K562 (cell line): ENCODE results near the gene CCZ1B. TPM values are rescaled to one million over a fixed set of nuclear protein-coding genes. Genes with fewer than 3 reads are reported as not detected.
"Not testable (repeated sequence)": the region's sequence is repeated elsewhere in the genome, so short reads cannot be mapped to it uniquely, and the experiment has no call there.

ENCODE experiments used
- ATAC-seq: fragments of 200-7000 bp; cut with Tn5 transposase; 3 replicates; pipeline ENCODE4 v1.9.1; 2020; ENCODE audit warnings: moderate library complexity
- BruUV-seq: library from RNA; stranded (reverse); fragments of 400-500 nt; replicated peaks from 2 replicates; lab custom pipeline; 2021; lab: Mats Ljungman, UMichigan
- CTCF ChIA-PET: fragments of 300-600 bp; formaldehyde crosslinking; extraction: SDS; loops from one replicate; lab custom pipeline; 2021; ENCODE audit warnings: low intra/inter-chr PET ratio; lab: Yijun Ruan, JAX
- POLR2A ChIA-PET: fragments of 300-600, 350-650 bp; sonication (Branson Sonifier 250); formaldehyde crosslinking; extraction: SDS; loops from one replicate; lab custom pipeline; 2021; ENCODE audit warnings: antibody characterized with exemption, inconsistent platforms; lab: Yijun Ruan, JAX
- DNase-seq, 4 experiments: peaks; one replicate each; pipeline versions ENCODE4 v3.0.0 to v3.0.0-alpha.2; 2011 to 2018; ENCODE audit warnings: low spot score in 3 of 4, mixed read lengths in 3 of 4; ENCODE audit errors: extremely low read depth in 1 of 4
- FAIRE-seq: peaks from 2 replicates; lab custom pipeline; 2011; peaks lifted over from hg19 to GRCh38; lab: Jason Lieb, UNC
- H2AFZ ChIP-seq: 2 replicates; pipeline ENCODE4 v1.6.0; 2011; ENCODE audit warnings: low read depth, low read length, control low read depth, inconsistent platforms
- H3K27ac ChIP-seq: fragments of 200-600 bp; 3 replicates; pipeline ENCODE4 v1.8.0; 2011; ENCODE audit warnings: low read depth, mild to moderate bottlenecking, control low read depth, inconsistent platforms, low read length, moderate library complexity, mixed read lengths; ENCODE audit errors: extremely low read depth
- H3K27me3 ChIP-seq, 2 experiments: fragments of 300-600 bp in 1 of 2; 2 replicates in 1 of 2; 3 replicates in 1 of 2; pipeline versions ENCODE4 v1.6.0 to v1.8.0; 2011; ENCODE audit warnings: inconsistent platforms in 2 of 2, low read length in 2 of 2, mild to moderate bottlenecking in 1 of 2, mixed read lengths in 1 of 2, moderate library complexity in 1 of 2; ENCODE audit not compliant: control insufficient read depth in 2 of 2, insufficient read depth in 2 of 2
- H3K36me3 ChIP-seq: fragments of 300-600 bp; 3 replicates; pipeline ENCODE4 v1.8.0; 2011; ENCODE audit warnings: mild to moderate bottlenecking, low read length, inconsistent platforms; ENCODE audit not compliant: control insufficient read depth, insufficient read depth
- H3K4me1 ChIP-seq, 2 experiments: fragments of 200-600 bp in 1 of 2; replicated peaks in 1 of 2; 2 replicates in 1 of 2; 3 replicates in 1 of 2; pipeline versions ENCODE4 v1.5.1 to v1.8.0; 2011; ENCODE audit warnings: inconsistent platforms in 2 of 2, low read length in 2 of 2, mild to moderate bottlenecking in 1 of 2, mixed read lengths in 1 of 2, moderate library complexity in 1 of 2; ENCODE audit not compliant: control insufficient read depth in 2 of 2, insufficient read depth in 2 of 2
- H3K4me2 ChIP-seq: 2 replicates; pipeline ENCODE4 v1.6.1; 2011; ENCODE audit warnings: low read length, control low read depth, inconsistent platforms, mixed read lengths; ENCODE audit not compliant: insufficient read depth
- H3K4me3 ChIP-seq: fragments of 200-600 bp; sonication (generic), shearing (Covaris generic); 2 replicates; pipeline ENCODE4 v1.5.1; 2016; ENCODE audit warnings: control low read depth, inconsistent platforms
- H3K79me2 ChIP-seq: fragments of 200-600 bp; 3 replicates; pipeline ENCODE4 v1.8.0; 2011; ENCODE audit warnings: low read length, inconsistent platforms; ENCODE audit not compliant: control insufficient read depth, insufficient read depth
- H3K9ac ChIP-seq, 2 experiments: 2 replicates each; pipeline versions ENCODE4 v1.6.0 to v1.6.1; 2011; ENCODE audit warnings: low read depth in 2 of 2, low read length in 2 of 2, control low read depth in 1 of 2, inconsistent platforms in 1 of 2, mild to moderate bottlenecking in 1 of 2, mixed read lengths in 1 of 2; ENCODE audit not compliant: insufficient read depth in 1 of 2
- H3K9me1 ChIP-seq: one replicate; pipeline ENCODE4 v1.6.0; 2011; ENCODE audit warnings: inconsistent platforms, mild to moderate bottlenecking, low read length, moderate library complexity; ENCODE audit not compliant: control insufficient read depth, insufficient read depth
- H3K9me3 ChIP-seq: replicated peaks from 2 replicates; pipeline ENCODE4 v1.5.1; 2011; ENCODE audit warnings: low read depth, low read length, inconsistent platforms; ENCODE audit not compliant: control insufficient read depth, insufficient read depth
- H4K20me1 ChIP-seq: replicated peaks from 2 replicates; pipeline ENCODE4 v1.6.1; 2011; ENCODE audit warnings: low read length, inconsistent platforms, mixed read lengths; ENCODE audit not compliant: control insufficient read depth, insufficient read depth
- DACH1 ChIP-seq: fragments of 450-650 bp; IDR thresholded peaks from 2 replicates; pipeline ENCODE4 v1.6.1; 2018; ENCODE audit not compliant: partially characterized antibody
- WGBS: fragments of 100-300 bp; shearing (Covaris generic); methylation state at CpG from one replicate; pipeline ENCODE4 v1.1.6; 2016; ENCODE audit warnings: low coverage, mixed read lengths; ENCODE audit not compliant: insufficient coverage; ENCODE audit errors: missing lambda C conversion rate; 5-methylcytosine and 5-hydroxymethylcytosine counted together
- in situ Hi-C: fragments of 300-500 bp; cut with MboI; formaldehyde crosslinking; loops from 4 replicates; pipeline ENCODE4 v1.15.0; 2018; ENCODE audit warnings: inconsistent platforms, mixed read lengths
- intact Hi-C: fragments of 100-400 bp; cut with micrococcal nuclease; formaldehyde crosslinking; loops from 2 replicates; pipeline ENCODE4 v1.14.2; 2022
- polyA plus RNA-seq, 8 experiments: library from polyadenylated mRNA; depleted of rRNA in 4 of 8; stranded (reverse) in 5 of 8; unstranded in 3 of 8; fragments of >200 nt; fragmentation: Nextera tagmentation in 2 of 8; fragmentation: Illumina TruSeq in 1 of 8; extraction: Ambion mirVana in 2 of 8; extraction: Trizol in 1 of 8; gene quantifications; 2 replicates each; pipeline versions ENCODE4 v1.2.1 to v1.2.3, GENCODE V29; 2011 to 2014; ENCODE audit warnings: inconsistent platforms in 1 of 8, missing spikeins in 1 of 8
- total RNA-seq, 7 experiments: library from RNA; depleted of rRNA in 6 of 7; stranded (reverse); fragments of >200 nt in 6 of 7; fragmentation: Illumina TruSeq in 2 of 7; extraction: Trizol in 2 of 7; gene quantifications; 2 replicates each; pipeline versions ENCODE4 v1.2.1 to v1.2.3, GENCODE V29; 2011 to 2021; ENCODE audit warnings: low replicate concordance in 1 of 7

CCZ1B gene
- total and polyA plus RNA-seq, 9 of the 15 experiments (the other 6 are each of a cell fraction or from before 2014, with no cell fraction given) = 8.1 to 78.5 (median 36.8) TPM

DNA sequence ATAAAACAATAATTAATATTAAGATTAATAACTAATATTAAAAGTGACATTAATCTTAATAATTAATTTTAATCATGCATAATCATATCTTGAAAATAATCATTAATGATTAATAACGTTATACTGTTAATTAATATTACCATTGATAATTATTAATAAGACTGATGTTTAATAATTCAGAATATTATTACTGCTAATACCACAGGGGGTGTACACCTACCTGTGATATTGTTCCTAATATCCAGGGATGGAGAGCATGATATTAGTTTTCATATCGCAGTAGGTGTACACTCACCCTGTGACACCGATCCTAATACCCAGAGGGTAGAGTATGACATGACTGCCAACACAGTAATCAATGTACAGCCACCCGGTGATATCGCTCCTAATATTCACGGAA lies 23.1 kb upstream of the CCZ1B start:
- H3K27ac ChIP-seq, DNase-seq, H3K9ac ChIP-seq, H3K79me2 ChIP-seq, H3K27me3 ChIP-seq, H4K20me1 ChIP-seq, H3K4me2 ChIP-seq, in situ Hi-C loops, FAIRE-seq, BruUV-seq, ATAC-seq, H3K36me3 ChIP-seq, POLR2A ChIA-PET, H2AFZ ChIP-seq, H3K9me3 ChIP-seq, H3K4me3 ChIP-seq, H3K4me1 ChIP-seq, intact Hi-C loops, CTCF ChIA-PET, H3K9me1 ChIP-seq: not testable (repeated sequence)
- WGBS = 36% methylated on average over 6 of the region's 6 CpGs
- peak; percentile 94 for TF ChIP-seq DACH1

GRCh38 chr7:6847751-6848150 lies 21.7 kb upstream of the CCZ1B start:
- H2AFZ ChIP-seq, BruUV-seq, FAIRE-seq, H3K4me1 ChIP-seq, in situ Hi-C loops, intact Hi-C loops, H3K9me1 ChIP-seq, POLR2A ChIA-PET, H3K36me3 ChIP-seq, H3K9ac ChIP-seq, H4K20me1 ChIP-seq, H3K79me2 ChIP-seq, H3K27me3 ChIP-seq, H3K4me2 ChIP-seq, ATAC-seq, H3K4me3 ChIP-seq, H3K9me3 ChIP-seq, CTCF ChIA-PET, H3K27ac ChIP-seq, DNase-seq: not testable (repeated sequence)
- 0% methylated on average over 1 of the region's 18 CpGs for WGBS
